Activated T-helper 9 cell treated with anti-CD3 and anti-CD28 coated beads, Interleukin-2, amount 50 U/mL, for 16 hours (primary cell): ENCODE measurements around the gene ZNF22.

Experiments used
- DNase-seq: peaks from one replicate; pipeline ENCODE4 v3.0.0-alpha.2; 2020; ENCODE audit warnings: low read depth

The ZNF22 gene

DNA sequence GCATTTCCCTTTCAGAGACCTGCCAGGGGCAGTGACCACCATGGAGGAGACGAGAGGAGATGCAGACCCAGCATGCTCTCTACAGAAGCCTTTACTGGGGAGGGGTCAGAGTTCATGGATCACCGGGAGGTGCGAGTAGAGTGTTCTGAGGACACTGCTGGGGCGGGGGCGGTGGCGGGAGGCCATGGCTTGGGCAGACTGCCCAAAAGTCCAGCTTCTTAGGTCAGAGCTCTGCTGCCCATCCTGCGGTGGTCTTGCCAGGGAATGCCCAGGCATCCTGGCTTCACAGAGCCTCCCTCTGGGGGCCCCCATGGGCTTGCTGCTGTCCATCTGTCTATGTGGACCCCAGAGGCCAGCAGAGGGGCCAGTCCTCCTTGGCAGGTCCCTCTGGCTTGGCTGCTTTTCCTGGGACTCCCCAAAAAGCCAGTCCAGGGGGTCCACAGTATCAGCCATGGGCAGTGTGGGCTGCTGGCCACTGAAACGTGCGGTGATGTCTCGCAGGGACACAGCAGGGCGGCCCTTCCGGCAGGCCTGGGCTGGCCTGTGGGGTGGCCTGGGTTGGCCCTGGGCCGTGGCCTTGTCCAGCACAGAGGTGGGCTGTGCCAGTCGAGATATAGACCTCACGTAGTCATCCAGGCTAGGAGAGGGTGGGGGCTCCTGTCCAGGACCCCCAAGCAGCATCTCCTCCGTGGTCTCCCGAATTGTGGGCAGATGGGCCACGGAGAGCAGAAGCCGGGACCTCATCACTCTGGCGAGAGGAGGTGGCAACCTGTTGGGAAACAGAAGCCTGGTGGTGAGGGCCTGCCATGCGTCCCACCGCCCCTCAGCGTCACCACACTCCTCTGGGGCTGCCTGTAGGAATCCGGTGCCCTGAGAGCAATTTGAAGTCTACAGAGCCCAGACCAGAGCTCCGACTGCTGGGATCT lies 23.2 kb upstream of the ZNF22 start:
- DNase-seq = no peak

DNA sequence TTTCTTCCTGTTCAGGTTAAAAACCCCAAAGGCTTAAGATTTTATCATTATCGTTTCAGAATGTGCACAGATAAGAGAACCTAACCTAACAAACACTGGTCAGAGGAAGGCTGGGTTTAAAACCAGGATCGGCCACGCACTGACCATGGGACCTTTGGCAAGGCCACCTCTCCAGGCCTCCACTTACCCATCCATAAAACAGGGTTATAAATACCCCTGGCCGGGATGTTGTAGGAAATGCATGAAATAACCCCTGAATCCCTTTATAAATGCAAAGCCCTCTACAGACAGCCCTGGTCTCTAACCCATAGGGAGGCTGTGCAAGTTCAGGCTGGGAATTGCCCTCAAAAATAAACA lies 22.5 kb upstream of the ZNF22 start:
- DNase-seq = no peak

DNA sequence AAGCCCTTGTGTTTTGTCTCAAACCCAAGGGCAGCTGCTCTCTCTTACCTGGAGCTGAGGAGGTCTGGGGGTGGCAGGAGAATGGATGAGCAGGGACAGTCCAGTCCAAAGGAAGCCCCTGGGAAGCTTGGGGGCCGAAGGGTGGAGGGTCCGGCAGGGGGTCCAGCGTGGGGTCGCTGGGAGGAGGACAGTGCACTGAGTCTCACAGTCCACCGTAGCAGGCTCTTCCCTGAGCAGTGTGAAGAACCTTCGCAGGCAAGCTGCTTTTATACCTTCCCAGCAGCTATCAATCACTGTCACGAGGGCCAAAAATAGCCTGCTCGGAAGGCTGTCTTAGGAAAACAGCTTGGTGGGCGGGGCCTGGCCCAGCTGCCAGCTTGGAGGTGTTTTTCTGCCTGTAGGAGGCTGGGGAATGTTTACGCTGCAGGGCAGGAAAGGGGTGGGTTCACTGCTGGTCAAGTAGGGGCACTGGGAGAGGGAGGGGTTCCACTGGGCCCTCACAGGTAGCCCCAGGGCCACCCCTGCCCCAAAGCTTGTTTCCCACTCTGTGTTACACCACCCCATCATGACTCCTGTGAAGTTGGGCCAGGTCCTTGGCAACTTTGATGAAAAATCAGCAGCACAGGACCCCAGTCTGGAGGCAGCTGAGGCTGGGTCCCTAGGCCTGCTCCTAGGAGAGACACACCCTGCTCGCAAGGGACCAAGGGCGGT lies 22.0 kb upstream of the ZNF22 start, which contains the start of gene DEPP1:
DEPP1 (minus strand) TSS at position 240 of the 711 bp plus-strand sequence. CDS start 779 bp downstream, outside the sequence.
- DNase-seq = no peak

DNA sequence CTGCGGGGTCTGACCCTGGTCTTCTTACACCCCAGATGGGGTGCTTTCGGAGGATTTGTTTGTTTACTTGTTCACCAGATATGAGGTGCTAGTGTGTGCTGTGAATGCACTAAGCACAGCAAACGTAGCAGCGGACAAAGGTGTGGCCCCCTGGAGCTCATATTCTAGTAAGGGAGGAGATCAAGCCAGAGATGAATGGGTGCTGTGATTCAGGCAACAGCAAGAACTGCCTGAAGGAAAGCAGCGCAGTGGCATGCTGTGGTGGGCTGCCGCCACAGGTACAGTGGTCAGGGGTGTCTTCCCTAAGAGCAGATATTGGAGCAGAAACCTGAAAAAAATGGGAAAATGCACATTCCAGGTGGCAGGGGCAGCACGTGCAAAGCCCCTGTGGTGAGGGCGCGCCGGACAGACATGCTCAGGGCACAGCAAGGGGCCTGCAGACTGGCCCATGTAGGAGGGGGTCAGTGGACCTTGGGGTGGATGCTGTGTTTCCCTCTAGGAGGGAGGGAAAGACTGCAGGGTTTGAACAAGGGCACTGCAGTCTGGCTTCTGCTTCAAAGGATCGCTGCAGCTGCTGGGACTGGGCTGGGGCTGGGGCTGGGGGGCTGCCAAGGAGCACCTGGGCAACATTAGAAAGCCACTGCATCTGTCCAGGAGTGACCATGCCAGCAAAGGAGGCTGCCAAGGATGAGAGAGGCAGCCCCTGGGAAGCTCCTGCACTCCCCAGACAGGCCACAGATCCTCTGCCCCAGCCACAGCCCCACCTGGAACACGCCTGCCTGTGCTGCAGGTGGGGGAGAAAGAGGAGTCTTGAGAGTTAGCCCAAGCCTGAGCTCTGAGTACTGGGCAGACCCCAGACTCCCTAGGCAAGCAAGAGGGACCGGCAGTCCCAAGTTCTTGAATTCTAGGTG lies 21.2 kb upstream of the ZNF22 start:
- DNase-seq = no peak

DNA sequence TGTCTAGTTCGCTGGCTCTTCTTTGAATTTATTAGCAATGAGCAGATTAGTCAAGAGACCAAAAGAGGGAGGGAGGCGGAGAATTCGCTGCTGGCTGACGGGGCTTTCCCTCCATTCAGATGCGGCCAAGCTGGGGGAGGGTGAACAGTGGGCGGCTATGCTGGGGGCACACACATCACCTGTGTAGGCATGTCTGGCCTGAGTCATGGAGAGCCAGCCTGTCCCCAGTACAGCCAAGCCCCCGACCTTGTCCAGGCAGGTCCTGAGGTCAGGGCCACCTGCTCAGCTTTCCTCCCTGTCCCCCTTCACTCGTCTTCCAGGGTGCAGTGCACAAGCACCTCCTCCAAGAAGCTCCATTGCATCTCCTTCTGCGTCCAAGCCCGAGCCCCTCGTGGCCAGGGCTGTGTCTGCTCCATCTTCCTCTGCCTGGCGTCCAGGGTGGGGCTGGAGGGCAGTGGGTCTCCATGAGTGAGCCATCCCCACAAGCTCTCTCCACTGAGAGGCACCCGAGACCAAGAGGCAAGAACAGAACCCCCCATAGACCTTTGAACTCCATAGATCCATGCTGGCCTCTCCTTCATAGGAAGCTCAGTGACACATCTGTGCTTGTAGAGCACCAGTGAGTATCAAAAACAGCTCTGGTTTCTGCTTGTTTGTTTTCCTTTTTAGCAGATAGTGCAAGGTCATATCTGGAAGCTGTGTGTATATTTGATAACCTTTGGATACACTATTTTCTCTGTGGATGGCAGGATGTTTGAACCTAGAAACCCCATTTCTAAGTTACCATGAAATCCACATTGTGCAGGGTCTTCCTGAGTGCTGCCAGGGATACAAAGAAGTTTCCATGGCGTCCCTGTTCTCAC lies 20.2 kb upstream of the ZNF22 start:
- no peak for DNase-seq

DNA sequence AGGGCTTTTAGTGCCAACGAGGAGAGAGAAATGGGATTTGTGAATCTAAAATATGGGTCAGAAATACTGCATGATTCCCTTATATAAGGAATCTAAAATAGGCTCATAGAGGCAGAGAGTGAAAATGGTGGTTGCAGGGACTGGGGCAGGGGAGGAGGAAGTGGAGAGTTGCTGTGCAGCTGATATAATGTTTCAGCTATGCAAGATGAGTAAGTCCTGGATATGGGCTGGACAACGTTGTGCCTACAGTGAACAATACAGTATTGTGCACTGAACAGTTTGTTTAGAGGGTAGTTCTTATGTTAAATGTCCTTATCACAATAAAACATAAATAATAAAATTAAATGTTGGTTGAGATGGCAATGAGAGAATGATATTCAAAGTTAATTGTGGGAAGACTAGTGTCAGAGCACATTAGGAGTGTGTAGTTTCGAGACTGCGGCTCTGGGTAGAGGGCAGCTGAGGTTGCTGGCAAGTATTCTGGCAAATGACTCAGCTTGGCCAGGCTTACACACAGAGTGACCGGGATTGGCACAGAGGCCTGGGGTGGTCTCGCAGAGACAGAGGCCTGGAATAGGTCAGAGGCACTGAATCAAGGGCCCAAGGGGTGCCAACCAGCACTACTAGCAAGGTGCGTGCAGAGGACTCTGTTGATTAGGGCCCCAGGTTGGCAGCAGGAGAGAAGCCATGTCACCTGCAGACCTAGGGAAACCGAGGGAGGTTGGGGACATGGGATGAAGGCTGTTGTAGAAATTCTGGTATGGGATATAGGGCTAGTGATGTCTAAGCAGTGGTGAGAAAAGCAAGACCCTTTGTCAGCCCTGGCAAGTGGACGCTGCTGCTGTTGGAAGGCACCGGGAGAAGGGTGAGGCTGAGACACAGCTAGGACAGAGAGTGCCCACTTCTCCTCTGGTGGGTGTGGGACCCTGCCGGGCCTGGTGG lies 19.3 kb upstream of the ZNF22 start:
- DNase-seq = no peak

DNA sequence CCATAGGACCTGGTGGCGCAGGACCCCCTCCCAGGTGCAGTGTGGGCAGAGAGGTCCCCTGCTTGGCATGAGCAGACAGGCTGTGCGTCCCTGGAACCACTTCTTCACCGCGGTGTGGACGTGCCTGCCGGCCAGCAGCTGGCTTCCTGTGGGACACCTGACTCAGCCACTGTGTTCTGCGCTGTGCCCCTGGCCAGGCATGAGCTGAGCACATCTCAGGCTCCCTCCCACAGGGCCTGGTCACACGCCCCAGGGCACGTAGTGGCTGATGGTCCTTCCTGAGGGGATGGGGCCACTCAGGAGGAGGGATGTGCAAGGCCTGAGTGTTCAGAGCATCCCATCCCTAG lies 18.6 kb upstream of the ZNF22 start:
- DNase-seq = no peak

DNA sequence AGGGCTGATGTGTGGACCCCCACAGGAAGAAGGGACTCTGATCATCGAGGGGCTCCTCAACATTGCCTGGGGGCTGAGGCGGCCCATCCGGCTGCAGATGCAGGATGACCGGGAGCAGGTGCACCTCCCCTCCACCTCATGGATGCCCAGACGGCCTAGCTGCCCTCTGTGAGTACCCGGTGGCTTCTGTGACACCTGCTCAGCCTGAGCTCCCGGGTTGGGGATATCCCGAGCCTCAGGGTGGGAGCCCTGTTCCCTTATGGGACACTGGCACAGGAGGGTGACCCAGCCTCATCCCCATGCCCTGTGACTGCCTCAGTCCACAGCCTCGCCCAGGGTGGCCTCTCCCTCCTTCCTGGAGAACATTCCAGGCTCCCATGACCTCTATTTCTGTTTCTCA lies 18.2 kb upstream of the ZNF22 start:
- DNase-seq = no peak

DNA sequence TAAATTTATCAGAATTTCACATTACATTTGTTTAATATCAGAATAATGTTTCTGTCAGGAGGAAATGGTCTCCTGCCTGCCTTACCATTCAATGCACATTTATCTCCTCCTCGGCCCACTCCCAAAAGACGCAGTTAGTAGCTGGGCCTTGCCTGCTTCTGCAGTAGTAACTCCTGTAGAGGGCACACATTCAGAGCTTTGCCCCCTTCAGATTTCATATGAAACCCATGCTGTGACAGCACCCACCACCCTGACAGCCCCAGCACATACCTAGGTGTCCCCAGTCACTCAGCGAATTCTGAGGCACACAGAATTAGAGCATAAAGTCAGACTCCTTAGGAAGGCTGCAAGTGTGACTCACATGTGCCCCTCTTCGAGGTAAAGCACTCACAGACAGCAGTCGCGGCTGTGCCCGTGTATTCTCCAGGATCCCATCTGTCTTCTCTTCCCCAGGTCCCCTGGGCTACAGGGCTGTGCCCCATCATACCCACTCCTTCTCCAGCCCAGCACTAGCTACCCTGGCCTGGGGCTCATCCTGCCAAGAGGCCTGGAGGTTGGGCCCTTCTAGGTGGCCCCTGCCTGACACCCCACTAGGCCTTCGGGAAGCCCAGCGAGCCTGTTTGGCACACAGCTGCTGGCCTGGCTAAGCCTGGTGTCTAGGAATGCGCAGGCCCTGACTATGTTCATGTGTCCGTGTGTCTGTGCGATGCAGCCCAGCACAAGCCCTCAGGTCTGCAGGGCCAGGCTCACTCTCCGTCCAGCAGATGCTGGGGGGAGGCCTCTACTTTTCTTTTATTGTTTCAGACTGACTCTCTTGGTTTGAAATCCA lies 17.4 kb upstream of the ZNF22 start:
- no peak for DNase-seq

DNA sequence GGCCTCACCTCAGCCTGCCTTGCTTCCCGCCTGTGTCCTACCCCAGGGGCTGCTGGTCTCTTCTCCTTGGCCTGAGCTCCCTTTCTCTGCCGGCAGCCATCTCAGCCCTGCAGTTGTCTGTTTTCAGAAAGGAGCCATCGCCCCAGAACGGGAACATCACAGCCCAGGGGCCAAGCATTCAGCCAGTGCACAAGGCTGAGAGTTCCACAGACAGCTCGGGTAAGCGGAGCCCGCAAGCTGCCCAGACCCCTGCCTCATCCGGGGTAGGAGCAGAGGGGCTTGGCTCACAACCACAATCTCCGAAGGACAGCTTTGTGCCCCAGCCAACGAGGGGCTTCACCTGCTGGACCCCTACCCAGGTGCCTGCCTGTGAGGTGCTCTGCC lies 16.8 kb upstream of the ZNF22 start:
- DNase-seq = no peak

DNA sequence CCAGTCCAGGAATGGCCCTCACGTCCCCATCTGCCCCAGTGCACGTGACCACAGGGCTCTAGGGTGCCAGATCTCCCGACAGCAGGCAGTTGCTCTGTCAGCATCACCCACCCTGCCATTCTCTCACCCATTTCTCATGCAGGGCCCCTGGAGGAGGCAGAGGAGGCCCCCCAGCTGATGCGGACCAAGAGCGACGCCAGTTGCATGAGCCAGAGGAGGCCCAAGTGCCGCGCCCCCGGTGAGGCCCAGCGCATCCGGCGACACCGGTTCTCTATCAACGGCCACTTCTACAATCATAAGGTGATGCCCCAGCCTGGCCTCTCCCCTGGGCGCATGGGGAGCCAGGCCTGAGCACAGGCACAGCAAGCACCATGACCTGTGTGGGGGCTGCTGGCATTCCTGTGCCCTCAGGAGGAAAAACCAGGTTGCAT lies 16.0 kb upstream of the ZNF22 start:
- no peak for DNase-seq

DNA sequence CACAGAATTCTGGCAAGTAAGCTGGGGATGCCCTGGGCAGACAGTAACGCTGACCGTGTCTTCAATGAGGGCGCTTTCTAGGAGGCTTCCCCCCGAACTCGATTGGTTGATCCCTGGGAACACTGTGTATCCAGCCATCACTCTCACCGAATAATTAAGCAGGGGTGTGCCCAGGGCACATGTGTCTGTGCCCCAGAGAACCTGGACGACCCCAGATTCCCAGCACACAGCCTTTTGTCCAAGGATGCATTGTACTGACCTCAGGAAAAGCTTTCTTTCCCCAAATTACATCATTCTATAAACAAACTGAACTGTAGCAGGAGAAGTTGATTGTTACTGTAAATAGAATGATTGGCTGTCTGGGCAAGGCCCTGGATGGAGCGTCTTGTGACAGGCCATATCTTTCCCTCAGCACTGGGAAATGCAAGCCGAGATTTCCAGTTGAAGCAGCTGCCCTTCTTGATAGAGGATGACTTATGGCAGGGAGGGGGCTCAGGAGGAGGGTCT lies 15.5 kb upstream of the ZNF22 start:
- DNase-seq = no peak

DNA sequence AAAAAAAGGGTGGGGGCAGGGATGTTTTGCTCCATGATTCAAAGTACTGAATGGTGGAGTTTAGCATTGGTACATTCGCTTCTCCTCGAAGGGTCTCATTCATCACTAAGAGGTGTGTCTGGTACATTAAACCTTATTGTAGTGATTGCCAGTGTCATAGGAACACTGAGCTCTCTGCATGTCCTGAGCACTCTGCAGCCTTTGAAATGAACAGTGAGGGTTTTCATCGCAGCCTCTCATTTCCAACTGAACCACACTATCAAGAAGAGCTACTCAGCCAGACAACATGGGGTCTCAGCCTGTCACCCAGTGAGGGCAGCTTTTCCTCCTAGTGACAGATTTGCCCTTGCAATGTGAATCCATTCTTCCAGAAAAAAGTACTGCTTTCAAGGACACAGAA lies 14.5 kb upstream of the ZNF22 start:
- no peak for DNase-seq

DNA sequence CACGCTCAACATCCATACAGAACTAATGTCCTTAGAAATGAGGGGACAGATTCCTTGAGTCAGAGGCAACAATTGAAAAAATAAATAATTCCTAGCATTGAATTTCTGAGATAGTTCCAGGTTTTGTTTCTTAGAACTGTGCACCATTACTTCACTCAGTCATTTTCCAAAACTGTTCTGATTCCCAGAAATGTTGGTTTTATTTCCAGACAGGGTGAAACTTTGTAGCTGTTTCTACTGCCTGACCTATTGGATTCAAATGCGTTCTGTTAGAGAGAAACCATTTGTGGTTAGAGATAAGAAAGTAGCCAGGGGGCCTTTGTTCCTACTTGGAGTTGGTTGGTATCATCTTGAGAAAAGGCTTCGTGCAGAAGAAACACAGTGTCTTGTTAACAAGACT lies 14.1 kb upstream of the ZNF22 start:
- DNase-seq = no peak

DNA sequence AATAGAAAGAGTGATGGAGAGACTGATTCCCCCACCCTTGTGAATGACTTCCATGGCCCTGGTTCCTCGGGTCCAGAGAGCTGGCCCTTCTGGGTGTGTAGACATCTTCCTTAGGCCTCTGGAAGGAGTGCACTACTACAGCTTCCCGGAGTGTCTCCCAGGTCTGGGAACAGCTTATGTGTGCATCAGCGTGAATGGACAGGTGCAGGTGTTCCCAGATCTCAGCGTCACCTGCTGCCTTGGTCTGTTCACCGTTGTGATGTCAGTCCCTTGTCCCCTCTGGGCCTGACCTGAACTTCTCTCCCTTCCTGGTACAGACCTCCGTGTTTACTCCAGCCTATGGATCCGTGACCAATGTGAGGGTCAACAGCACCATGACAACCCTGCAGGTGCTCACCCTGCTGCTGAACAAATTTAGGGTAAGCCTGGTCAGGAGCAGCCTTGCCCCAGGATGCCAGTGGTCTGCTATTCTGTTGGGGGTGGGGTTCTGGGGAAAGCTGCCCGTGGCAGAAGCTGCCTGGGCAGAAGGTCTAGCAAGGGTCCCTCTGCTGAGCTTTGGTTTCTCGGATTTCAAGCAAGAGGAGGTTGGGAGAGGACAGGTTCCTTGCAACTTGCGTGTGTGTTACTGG lies 11.7 kb upstream of the ZNF22 start:
- DNase-seq = no peak

DNA sequence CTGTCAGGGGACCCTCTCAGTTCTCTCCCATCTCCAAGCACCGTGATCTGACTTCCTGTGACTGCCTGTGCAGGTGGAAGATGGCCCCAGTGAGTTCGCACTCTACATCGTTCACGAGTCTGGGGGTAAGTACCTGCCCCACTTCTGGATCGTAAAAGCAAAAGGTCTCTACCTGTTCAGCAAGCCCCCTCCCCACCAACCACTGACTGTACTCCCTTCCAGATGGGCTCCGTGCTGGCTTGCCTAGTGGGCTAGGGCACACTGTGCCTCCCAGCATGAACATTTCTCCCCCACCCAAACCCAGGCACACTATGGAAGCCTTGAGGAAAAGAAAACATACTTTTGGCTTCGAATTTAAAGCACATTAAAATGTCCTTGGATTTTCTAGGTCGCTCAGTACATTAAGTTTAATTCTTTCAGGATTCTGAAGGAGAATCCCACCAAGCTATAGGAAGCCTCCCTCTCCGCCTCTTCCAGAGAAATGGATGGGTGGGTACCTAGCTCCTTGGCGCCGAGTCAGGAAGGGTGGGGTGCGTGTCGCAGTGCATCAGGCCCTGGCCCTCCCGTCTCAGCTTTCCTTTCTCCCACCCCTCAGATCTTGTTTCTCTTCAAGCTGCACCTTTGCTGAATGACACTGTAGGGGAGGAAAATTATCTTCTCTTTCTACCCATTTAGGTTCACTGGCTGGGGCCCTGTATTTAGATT lies 11.0 kb upstream of the ZNF22 start:
- DNase-seq = no peak

DNA sequence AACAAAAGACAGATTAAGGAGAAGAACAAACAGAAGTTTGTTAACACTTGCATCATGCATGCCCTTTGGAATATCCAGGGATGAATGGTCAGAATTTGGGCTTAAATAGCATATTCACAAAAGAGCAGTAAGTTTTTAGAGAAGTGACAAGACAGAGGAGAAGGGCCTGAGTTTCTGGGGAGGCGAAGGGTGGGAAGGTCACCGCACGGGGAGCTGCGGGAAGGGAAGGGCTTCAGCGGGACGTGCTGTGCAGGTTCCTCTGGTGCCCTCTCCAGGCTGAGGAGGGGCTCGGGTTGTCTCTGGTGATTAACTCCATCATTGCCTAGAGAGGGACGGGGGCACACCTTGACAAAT lies 10.4 kb upstream of the ZNF22 start:
- no peak for DNase-seq

DNA sequence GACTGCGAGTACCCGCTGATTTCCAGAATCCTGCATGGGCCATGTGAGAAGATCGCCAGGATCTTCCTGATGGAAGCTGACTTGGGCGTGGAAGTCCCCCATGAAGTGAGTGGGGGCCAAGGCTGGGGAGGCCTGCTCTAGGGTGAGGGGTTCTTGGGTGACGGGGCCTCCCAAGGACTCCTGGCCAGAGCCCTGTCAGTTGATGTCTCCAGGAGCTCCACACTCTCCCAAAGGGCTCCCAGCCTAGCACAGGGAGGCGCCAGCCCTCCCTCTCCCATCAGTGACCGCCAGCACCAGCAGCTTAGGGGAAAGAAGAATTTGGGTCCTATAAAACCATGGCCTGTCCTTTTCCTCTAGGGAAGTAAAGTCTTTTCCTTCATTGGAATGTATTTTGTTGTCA lies 9.8 kb upstream of the ZNF22 start:
- no peak for DNase-seq
